Putamen (tissue), 1 donor: Measurements from ENCODE around the gene CYB561.

Source experiments
- DNase-seq: peaks from one replicate; pipeline ENCODE4 v3.0.0-alpha.2; 2016; ENCODE audit warnings: low spot score

Gene CYB561

DNA sequence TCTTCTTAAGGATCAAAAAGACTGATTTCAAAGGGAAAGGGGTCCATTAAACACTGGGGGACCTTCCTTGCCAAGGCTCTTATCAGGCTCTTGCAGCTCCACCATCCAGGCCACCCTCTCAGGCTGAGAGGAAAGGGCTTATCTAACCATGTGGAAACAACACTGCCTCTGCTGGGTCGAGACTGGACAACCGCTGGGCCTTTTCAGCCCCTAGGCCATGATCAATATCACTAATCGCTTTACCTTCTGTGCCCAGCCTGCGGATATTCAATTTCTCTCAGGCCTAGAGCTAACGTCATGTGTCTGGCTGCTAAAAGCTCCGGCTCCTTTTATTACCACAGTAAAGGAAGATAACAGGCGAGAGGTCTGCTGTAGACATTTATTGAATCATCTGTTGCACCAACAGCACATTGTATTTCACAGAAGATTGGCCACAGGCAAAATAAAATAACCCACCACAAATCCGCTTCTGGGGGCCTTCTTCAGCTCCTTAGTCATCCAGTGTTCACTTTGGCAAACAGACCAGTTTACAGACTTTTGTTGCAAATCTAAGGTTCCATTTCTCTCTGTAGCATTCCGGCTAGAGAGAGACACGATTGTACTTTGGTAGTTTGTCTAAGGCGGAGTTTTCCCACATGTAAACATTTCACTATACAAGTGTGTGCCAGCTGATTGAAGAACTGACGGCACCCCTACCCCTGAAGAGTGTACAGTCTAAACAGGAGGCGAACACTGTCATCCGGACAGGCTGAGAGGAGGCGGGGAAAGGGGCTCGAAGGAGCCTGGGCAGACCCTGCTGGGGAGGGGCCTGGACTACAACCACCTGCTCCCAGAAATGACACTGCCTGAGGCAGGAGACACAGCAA is 13.9 kb downstream of the CYB561 start:
- DNase-seq: no peak

GRCh38 chr17:63431618-63431938 is 14.5 kb downstream of the CYB561 start:
- DNase-seq: no peak

GRCh38 chr17:63430223-63430622 is 15.9 kb downstream of the CYB561 start:
- DNase-seq: no peak

- DNase-seq: no peak
Measured at GRCh38 chr17:63429766-63430165, 16.3 kb downstream of the CYB561 start.

GRCh38 chr17:63426917-63427308 is 19.2 kb downstream of the CYB561 start:
- no peak for DNase-seq

DNA sequence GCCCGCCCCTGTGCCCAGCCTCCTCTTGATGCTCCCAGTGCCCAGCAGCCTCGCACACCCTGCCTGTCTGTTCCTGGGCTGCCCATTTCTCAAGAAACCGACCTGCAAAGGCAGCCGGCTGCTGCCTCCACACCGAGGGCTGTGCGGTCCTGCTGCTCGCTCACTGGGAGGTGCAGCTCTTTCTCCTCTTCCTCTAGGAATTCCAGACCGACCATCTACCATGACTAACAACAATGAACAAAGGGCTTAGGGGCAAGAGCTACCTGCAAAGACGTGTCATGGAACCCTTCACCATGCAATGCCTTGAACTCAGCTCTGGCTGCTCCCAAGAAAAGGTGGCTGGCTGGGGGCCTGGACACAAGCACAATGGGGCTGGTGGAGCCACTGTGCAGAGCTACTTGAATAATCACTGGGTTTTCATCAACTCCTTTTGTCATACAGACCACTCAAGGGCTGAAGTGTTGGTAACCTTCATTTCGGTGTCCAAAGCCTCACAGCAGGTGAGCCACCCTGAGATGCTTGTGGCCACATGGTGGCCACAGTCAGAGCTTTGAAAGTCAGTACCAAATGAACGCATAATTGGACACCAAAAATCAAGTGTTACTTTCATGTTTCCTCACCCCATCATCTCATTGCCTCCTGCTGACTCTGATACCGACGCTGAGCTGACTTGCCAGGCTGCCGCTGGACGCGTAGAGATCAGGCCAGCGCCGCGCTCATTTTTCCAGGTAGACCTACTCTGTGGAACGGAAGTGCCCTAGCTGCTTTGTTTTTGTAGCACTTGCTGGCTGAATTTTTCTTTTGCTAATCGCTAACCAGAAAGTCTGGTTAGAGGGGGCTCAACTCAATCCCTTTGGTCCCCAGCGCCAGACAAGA is 19.8 kb downstream of the CYB561 start:
- DNase-seq: no peak

DNA sequence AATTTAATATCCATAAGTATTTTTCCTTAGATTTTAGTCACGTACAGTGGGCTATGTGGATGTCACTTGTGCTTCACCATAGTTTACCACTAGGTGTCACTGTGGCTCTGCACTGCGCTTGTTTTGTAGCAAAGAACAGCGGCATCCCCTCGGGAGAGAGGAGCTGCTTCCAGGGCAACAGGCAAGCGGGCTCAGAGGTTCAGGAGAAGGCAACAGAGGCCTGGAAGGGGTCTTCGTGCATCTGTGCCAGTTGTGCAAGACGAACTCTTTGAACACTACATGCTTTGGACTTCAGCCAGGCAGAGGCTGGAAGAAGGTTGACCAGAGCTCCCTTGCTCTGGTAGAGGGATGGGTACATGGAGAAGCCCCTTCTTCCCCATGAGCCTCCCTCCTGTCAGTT is 20.6 kb downstream of the CYB561 start:
- peak; percentile 67 for DNase-seq

GRCh38 chr17:63423963-63424362 is 22.1 kb downstream of the CYB561 start:
- DNase-seq: no peak

GRCh38 chr17:63423251-63423950 is 22.7 kb downstream of the CYB561 start:
- DNase-seq: no peak

DNA sequence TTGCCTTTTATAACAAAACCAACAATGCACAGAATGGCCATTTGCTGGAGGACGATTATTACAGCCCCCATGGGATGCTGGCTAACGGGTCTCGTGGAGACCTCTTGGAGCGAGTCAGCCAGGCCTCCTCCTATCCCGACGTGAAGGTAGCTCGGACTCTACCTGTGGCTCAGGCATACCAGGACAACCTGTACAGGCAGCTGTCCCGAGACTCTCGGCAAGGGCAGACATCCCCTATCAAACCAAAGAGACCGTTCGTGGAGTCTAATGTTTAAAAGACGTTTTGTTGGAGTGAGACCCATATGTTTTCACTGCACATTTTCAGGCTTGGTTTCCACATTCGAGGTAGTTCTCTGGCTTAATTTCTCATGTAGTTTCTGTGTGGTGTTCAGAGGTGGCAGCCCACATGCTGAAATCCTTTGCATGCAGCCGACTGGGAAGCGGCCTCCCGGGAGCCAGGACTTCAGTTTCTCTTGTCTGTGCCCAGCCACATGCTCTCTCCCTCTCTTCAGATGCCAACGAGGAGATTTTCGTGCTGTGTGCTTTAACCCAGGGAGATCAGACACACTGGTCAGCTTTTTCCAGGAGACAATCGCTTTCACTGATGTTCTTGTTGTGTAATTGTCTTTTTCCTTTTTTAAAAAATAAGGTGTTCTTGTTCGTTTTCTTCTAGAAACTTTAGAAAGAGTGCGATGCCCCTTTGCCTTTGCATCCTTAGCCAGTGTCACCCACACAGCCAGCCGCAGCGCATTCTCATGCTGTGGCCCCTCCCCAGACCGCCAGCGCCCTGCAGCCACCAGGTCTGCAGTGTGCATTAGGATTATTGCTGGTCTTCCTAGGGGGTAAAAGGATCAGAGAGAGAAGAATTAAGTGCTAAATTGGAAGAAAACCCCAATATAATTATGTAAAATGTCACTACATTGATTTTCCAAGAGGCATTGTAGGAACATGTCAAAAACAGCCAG is 24.1 kb downstream of the CYB561 start:
- DNase-seq: no peak

DNA sequence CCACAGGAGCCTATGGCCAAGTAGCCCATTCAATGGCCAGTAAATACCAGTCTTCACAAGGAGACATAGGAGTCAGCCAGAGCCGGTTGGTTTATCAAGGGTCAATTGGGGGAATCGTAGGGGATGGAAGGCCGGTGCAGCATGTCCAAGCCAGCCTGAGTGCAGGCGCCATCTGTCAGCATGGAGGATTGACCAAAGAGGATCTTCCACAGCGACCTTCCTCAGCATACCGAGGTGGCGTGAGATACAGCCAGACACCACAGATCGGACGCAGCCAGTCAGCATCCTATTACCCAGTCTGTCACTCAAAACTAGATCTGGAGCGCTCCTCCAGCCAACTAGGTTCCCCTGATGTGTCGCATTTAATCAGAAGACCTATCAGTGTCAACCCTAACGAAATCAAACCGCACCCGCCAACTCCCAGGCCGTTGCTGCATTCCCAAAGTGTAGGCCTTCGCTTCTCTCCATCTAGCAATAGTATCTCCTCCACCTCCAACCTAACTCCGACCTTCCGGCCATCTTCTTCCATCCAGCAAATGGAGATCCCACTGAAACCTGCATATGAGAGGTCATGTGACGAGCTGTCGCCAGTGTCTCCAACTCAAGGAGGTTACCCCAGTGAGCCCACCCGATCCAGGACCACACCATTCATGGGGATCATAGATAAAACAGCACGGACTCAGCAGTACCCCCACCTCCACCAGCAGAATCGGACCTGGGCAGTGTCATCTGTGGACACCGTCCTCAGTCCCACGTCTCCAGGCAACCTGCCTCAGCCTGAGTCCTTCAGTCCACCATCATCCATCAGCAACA is 25.0 kb downstream of the CYB561 start:
- DNase-seq: no peak

DNA sequence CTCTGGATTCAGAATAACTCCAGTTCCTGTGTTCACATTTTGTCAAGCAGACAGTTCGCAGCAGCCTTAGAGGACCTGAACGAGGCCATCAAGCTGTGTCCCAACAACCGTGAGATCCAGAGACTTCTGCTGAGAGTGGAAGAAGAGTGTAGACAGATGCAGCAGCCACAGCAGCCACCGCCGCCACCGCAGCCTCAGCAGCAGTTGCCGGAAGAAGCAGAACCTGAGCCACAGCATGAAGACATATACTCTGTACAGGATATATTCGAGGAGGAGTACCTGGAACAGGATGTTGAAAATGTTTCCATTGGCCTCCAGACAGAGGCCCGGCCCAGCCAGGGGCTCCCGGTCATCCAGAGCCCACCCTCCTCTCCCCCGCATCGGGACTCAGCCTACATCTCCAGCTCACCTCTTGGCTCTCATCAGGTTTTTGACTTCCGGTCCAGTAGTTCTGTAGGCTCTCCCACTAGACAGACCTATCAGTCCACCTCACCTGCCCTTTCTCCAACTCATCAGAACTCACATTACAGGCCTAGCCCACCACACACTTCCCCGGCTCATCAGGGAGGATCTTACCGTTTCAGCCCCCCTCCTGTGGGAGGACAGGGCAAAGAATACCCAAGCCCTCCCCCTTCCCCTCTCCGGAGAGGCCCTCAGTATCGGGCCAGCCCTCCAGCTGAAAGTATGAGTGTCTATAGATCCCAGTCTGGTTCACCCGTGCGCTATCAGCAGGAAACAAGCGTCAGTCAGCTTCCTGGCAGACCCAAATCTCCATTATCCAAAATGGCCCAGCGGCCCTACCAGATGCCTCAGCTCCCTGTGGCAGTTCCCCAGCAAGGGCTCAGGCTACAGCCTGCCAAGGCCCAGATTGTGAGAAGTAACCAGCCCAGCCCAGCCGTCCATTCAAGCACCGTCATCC is 25.9 kb downstream of the CYB561 start:
- DNase-seq: no peak

- no peak for DNase-seq
Measured at GRCh38 chr17:63419398-63419797, 26.7 kb downstream of the CYB561 start.

- DNase-seq: peak; percentile 62
Measured at GRCh38 chr17:63418540-63418939, 27.6 kb downstream of the CYB561 start.

GRCh38 chr17:63414222-63414621 is 31.9 kb downstream of the CYB561 start:
- DNase-seq: no peak

DNA sequence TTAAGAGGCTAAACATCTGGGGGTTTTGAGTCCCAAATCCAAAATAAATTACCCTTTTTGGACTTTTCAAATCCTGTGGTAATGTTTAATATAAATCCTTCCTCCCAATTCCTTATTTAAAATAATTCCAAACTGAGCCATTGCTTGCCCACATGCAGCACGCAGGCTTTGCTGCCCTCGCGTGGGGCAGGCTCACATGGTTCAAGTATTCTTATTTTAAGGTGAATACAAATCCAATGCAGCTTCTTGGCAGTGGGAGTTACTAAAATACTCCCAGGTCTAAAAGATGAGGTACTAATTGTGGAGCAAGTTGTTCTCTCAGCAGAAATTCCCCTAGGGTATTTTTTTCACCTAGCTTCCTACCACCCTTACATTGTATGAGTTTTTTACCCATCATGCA is 33.0 kb downstream of the CYB561 start:
- no peak for DNase-seq

DNA sequence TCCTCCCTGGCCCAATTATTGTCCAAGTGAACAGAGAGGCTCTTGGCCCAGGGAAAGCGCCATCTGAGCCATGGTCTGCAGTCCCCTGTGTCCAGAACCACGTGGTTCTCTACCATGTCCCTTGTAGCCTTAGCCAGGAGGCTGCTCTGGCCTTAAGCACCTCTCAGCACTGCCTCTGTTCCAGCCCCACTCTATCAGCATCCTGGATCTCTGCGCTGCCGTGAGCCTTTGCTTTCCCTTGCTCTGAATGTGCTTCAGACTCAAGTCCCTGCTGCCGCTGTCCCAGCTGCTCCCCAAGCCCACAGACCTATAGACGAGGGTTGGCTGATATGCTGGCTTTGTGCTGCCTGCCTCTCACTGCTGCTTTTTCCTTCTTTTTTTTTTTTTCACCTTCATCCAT is 33.9 kb downstream of the CYB561 start:
- no peak for DNase-seq

DNA sequence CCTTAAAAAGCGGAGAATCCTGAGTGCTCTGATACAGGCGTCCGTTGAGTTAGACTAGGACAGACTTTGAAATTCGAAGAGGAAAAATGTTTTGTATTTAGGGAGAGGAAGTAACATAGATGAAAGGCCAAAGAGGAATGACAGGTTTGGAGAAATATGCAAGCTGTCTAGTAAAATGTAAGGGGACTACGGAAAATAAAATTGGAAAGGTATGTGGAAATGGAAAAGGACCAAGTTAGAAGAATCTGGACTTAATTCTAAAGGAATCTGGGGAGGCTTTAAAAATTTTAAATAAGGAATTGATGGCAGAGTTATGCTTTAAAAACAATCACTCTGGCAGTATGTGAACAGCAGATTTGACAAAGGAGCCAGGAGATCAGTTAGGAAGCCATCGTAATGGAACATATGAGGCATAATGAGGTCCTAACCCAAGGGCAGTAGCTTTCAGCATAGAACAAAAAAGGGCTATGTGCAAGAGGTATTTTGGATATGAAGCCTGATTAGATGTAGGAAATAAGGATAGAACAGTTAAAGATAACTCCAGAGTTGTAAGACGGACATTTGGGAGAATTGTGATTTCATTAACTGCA is 38.3 kb downstream of the CYB561 start:
- DNase-seq: no peak

- peak; percentile 82 for DNase-seq
Measured at GRCh38 chr17:63406689-63407330, 39.3 kb downstream of the CYB561 start.
